Activated T-helper 1 cell treated with anti-CD3 and anti-CD28 coated beads, Interleukin-12 subunit alpha, Interleukin-12 subunit beta, Interleukin-2, Interleukin-4 antibody, amounts not matched to agents 30 ng/mL and 10 ng/mL and 1 ng/mL, durations not matched to agents 14 hours and 24 hours and 36 hours (primary cell): ENCODE measurements around the gene VPS37D. TPM values are rescaled to one million over a fixed set of nuclear protein-coding genes. Genes with fewer than 3 reads are reported as not detected.
A peak's percentile ranks its signal among the peaks of the same experiment; 100 is the strongest.
"Not testable (repeated sequence)": the region's sequence is repeated elsewhere in the genome, so short reads cannot be mapped to it uniquely, and the experiment has no call there.

Experiments
- DNase-seq: peaks from one replicate; pipeline ENCODE4 v3.0.0; 2021; ENCODE audit warnings: low spot score
- H3K27ac Mint-ChIP-seq: one replicate; pipeline ENCODE4 v1.8.0; 2021; ENCODE audit warnings: mild to moderate bottlenecking, mixed read lengths
- H3K27me3 Mint-ChIP-seq: one replicate; pipeline ENCODE4 v1.8.0; 2022; ENCODE audit warnings: mild to moderate bottlenecking, moderate library complexity, mixed read lengths; ENCODE audit not compliant: insufficient read depth
- H3K36me3 Mint-ChIP-seq: one replicate; pipeline ENCODE4 v1.8.0; 2021; ENCODE audit warnings: low read depth, mixed read lengths
- H3K4me1 Mint-ChIP-seq: one replicate; pipeline ENCODE4 v1.8.0; 2021; ENCODE audit warnings: low read depth, mixed read lengths
- H3K4me3 Mint-ChIP-seq: one replicate; pipeline ENCODE4 v1.8.0; 2021; ENCODE audit warnings: mild to moderate bottlenecking, moderate library complexity, mixed read lengths
- H3K9me3 Mint-ChIP-seq: one replicate; pipeline ENCODE4 v1.8.0; 2021; ENCODE audit warnings: mixed read lengths
- intact Hi-C: fragments of 100-400 bp; cut with micrococcal nuclease; formaldehyde crosslinking; loops from one replicate; pipeline ENCODE4 v1.15.1; 2024
- total RNA-seq: library from RNA; stranded (reverse); gene quantifications from 2 replicates; pipeline ENCODE4 v1.2.3, GENCODE V29; 2022

The VPS37D gene
- total RNA-seq, 1 donor from 2014 or later, result 0.18 TPM

GRCh38 chr7:73706126-73707044 is 38.8 kb downstream of the VPS37D start:
- Mint-ChIP-seq H3K27ac (no peak overlapping the region), H3K4me3 (no peak overlapping the region), H3K36me3 (peaks cover 20% of the 10 kb centered on the region), H3K27me3 (no peaks in the 10 kb centered on the region), H3K4me1 (peaks cover 8% of the 10 kb centered on the region), H3K9me3 (no peaks in the 10 kb centered on the region)
- intact Hi-C loops, result no loop called here
- no peak for DNase-seq

- DNase-seq, result no peak
- Mint-ChIP-seq H3K9me3 (no peaks in the 10 kb centered on the region), H3K4me1 (peaks cover 8% of the 10 kb centered on the region), H3K36me3 (peaks cover 13% of the 10 kb centered on the region), H3K27ac (no peak overlapping the region), H3K4me3 (no peak overlapping the region), H3K27me3 (peaks cover 1% of the 10 kb centered on the region)
- intact Hi-C loops, result no loop called here
Observed at GRCh38 chr7:73707045-73707631, 39.5 kb downstream of the VPS37D start.

- no peak overlapping the region for H3K4me3 Mint-ChIP-seq
- intact Hi-C loops, result no loop called here
- H3K9me3 Mint-ChIP-seq, result no peaks in the 10 kb centered on the region
- peaks cover 17% of the 10 kb centered on the region for H3K4me1 Mint-ChIP-seq
- DNase-seq, result no peak
- H3K36me3 Mint-ChIP-seq, result peaks cover 6% of the 10 kb centered on the region
- no peak overlapping the region for H3K27ac Mint-ChIP-seq
- H3K27me3 Mint-ChIP-seq, result peaks cover 1% of the 10 kb centered on the region
Observed at GRCh38 chr7:73708961-73709549, 41.4 kb downstream of the VPS37D start.

GRCh38 chr7:73712773-73713172 is 45.1 kb downstream of the VPS37D start:
- intact Hi-C loops, result no loop called here
- Mint-ChIP-seq H3K9me3 (no peaks in the 10 kb centered on the region), H3K4me1 (peaks cover 31% of the 10 kb centered on the region), H3K27ac (no peak overlapping the region), H3K4me3 (no peak overlapping the region), H3K27me3 (peaks cover 1% of the 10 kb centered on the region), H3K36me3 (peaks cover 7% of the 10 kb centered on the region)
- DNase-seq, result no peak

- H3K4me1 Mint-ChIP-seq, result peaks cover 36% of the 10 kb centered on the region
- H3K4me3 Mint-ChIP-seq, H3K27me3 Mint-ChIP-seq, H3K27ac Mint-ChIP-seq, DNase-seq, H3K36me3 Mint-ChIP-seq, intact Hi-C loops, H3K9me3 Mint-ChIP-seq: not testable (repeated sequence)
Observed at GRCh38 chr7:73713319-73713718, 45.7 kb downstream of the VPS37D start.

- Mint-ChIP-seq H3K27me3 (peaks cover 7% of the 10 kb centered on the region), H3K4me1 (peaks cover 43% of the 10 kb centered on the region), H3K4me3 (peak overlapping the region; percentile 47), H3K9me3 (no peaks in the 10 kb centered on the region), H3K27ac (peak overlapping the region; percentile 11), H3K36me3 (peaks cover 7% of the 10 kb centered on the region)
- no peak for DNase-seq
- intact Hi-C loops, result loop anchor here (5.0 kb wide), 1 partner anchor 193 kb away; the partner anchor contains the start of gene BAZ1B
Observed at GRCh38 chr7:73715648-73716317, 48.2 kb downstream of the VPS37D start.

- H3K4me1 Mint-ChIP-seq, result peaks cover 43% of the 10 kb centered on the region
Observed at GRCh38 chr7:73716318-73716890, 48.8 kb downstream of the VPS37D start.

GRCh38 chr7:73717025-73717807 is 49.6 kb downstream of the VPS37D start:
- intact Hi-C loops, result loop anchor here (1.0 to 5.0 kb wide), 2 partner anchors 16 to 195 kb away; partner anchors contain the start of gene BAZ1B
- Mint-ChIP-seq H3K4me1 (peaks cover 43% of the 10 kb centered on the region), H3K9me3 (no peaks in the 10 kb centered on the region), H3K27ac (peak overlapping the region; percentile 89), H3K36me3 (peaks cover 7% of the 10 kb centered on the region), H3K27me3 (peaks cover 11% of the 10 kb centered on the region), H3K4me3 (peak overlapping the region; percentile 88)
- no peak for DNase-seq

More at GRCh38 chr7:73716318-73716890, 48.8 kb downstream of the VPS37D start:
- Mint-ChIP-seq H3K4me3 (peak overlapping the region; percentile 19), H3K27me3 (peaks cover 11% of the 10 kb centered on the region), H3K27ac (peak overlapping the region; percentile 48), H3K9me3 (no peaks in the 10 kb centered on the region), H3K36me3 (peaks cover 7% of the 10 kb centered on the region)
- no peak for DNase-seq
- intact Hi-C loops, result loop anchor here (5.0 kb wide), 1 partner anchor 194 kb away; the partner anchor contains the start of gene BAZ1B

DNA sequence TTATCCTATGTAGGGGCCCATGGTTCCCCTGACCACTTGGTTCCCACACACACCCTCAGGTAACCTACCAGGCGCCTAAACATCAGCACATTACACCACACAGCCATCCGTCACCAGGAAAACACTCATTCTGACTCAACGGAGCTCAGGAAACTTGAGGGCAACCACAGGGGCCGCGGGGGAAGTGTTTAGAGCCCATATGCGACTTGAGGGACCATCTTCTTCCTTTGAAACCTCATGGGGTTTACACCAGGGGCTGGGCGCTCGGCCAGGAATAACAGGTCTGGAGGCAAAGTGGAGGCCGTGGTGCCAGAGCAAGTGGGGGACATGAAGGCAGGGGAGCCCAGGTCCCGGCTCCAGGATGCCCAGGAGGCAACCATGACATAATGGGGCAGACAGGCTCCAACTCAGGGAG is 50.4 kb downstream of the VPS37D start:
- intact Hi-C loops, result loop anchor here (1.0 to 5.0 kb wide), 7 partner anchors 17 to 196 kb away; partner anchors contain the start of genes ABHD11, BAZ1B, BCL7B and BUD23
- peaks cover 7% of the 10 kb centered on the region for H3K36me3 Mint-ChIP-seq
- peaks cover 36% of the 10 kb centered on the region for H3K4me1 Mint-ChIP-seq
- no peaks in the 10 kb centered on the region for H3K9me3 Mint-ChIP-seq
- peaks cover 15% of the 10 kb centered on the region for H3K27me3 Mint-ChIP-seq
- peak overlapping the region; percentile 89 for H3K27ac Mint-ChIP-seq
- DNase-seq, result peak; percentile 68
- peak overlapping the region; percentile 88 for H3K4me3 Mint-ChIP-seq

GRCh38 chr7:73718438-73718881 is 50.8 kb downstream of the VPS37D start:
- intact Hi-C loops, result loop anchor here (1.0 to 5.0 kb wide), 6 partner anchors 20 to 196 kb away; partner anchors contain the start of genes ABHD11, BAZ1B, BCL7B and BUD23
- H3K4me3 Mint-ChIP-seq, result peak overlapping the region; percentile 88
- no peaks in the 10 kb centered on the region for H3K9me3 Mint-ChIP-seq
- H3K27ac Mint-ChIP-seq, result peak overlapping the region; percentile 89
- H3K27me3 Mint-ChIP-seq, result peaks cover 15% of the 10 kb centered on the region
- peaks cover 34% of the 10 kb centered on the region for H3K4me1 Mint-ChIP-seq
- DNase-seq, result no peak
- H3K36me3 Mint-ChIP-seq, result peaks cover 7% of the 10 kb centered on the region
